ENCODE measurements around the gene ASPHD1.

Gene ASPHD1

GRCh38 chr16:29950806-29951461, 50.6 kb downstream of the ASPHD1 start:
- DNase-seq = no peak

DNA sequence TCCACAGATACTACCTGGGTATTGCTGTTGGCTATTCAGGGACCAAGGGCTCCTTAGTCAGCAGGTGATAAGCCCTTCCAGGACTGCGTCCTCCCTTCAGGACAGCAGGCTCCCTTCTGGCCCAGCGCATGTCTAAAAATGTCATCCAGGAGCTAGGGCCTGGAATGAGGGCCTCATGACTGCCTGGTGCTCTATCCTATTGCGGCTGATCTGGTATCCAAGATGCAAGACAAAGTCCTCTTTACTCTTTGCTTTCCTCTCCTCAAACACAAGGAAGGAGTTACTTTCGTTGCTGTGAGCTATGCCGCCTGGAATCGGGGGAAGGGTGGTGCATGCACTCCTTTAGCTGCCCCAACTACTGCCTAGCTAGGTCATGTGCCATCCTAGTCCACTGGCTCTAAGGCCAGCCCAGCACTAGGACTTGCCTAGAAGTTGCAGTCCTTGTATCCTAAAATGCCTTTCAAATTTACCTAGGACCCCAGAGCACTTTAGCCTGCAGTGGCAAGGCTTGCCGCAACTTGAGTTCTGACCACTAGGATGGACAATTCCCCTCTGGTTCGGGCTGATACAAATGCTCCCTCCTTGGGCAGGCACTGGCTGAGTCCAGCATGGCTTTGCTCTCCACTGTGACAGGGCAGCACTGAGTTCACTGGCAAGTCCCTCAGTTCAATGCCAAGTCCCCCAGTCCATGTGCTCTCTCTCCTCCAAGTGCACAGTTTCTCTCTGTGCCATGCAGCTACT, 51.5 kb downstream of the ASPHD1 start:
- no peak for DNase-seq

Data from activated CD4-positive, alpha-beta T cell treated with anti-CD3 and anti-CD28 coated beads, Interleukin-2, amount 50 U/mL, for 4 hours (primary cell).